ENCODE measurements around the gene PRSS36.

The PRSS36 gene

GRCh38 chr16:31190818-31191444, 41.1 kb upstream of the PRSS36 start:
- H3K27ac ChIP-seq (ENCODE audit: low read length): no peak overlapping the region
- H3K4me3 ChIP-seq (ENCODE audit: low read length): no peak overlapping the region
- H3K36me3 ChIP-seq (ENCODE audit: control insufficient read depth, insufficient read depth, low read length): peaks cover 73% of the 10 kb centered on the region
- no peak for DNase-seq (ENCODE audit: low read depth, low spot score)
- WGBS (ENCODE audit: insufficient coverage, insufficient read length): no CpG with 5 or more reads among the region's 17 CpGs
- H3K4me1 ChIP-seq (ENCODE audit: control insufficient read depth, insufficient read depth, low read length): no peaks in the 10 kb centered on the region
- H3K9me3 ChIP-seq (ENCODE audit: control insufficient read depth, insufficient read depth, low read length): no peaks in the 10 kb centered on the region
- H3K27me3 ChIP-seq (ENCODE audit: control insufficient read depth, insufficient read depth, low read length): no peaks in the 10 kb centered on the region

- no peak overlapping the region for H3K4me3 ChIP-seq (ENCODE audit: low read length)
- H3K4me1 ChIP-seq (ENCODE audit: control insufficient read depth, insufficient read depth, low read length): no peaks in the 10 kb centered on the region
- no peak for DNase-seq (ENCODE audit: low read depth, low spot score)
- WGBS (ENCODE audit: insufficient coverage, insufficient read length): no CpG with 5 or more reads among the region's 12 CpGs
- no peak overlapping the region for H3K27ac ChIP-seq (ENCODE audit: low read length)
- H3K36me3 ChIP-seq (ENCODE audit: control insufficient read depth, insufficient read depth, low read length): peaks cover 81% of the 10 kb centered on the region
- H3K9me3 ChIP-seq (ENCODE audit: control insufficient read depth, insufficient read depth, low read length): no peaks in the 10 kb centered on the region
- H3K27me3 ChIP-seq (ENCODE audit: control insufficient read depth, insufficient read depth, low read length): no peaks in the 10 kb centered on the region
Observed at GRCh38 chr16:31190061-31190460, 40.2 kb upstream of the PRSS36 start.

GRCh38 chr16:31189412-31189778, 39.5 kb upstream of the PRSS36 start:
- H3K9me3 ChIP-seq (ENCODE audit: control insufficient read depth, insufficient read depth, low read length): no peaks in the 10 kb centered on the region
- no peaks in the 10 kb centered on the region for H3K27me3 ChIP-seq (ENCODE audit: control insufficient read depth, insufficient read depth, low read length)
- peaks cover 82% of the 10 kb centered on the region for H3K36me3 ChIP-seq (ENCODE audit: control insufficient read depth, insufficient read depth, low read length)
- WGBS (ENCODE audit: insufficient coverage, insufficient read length): no CpG with 5 or more reads among the region's 2 CpGs
- H3K4me1 ChIP-seq (ENCODE audit: control insufficient read depth, insufficient read depth, low read length): no peaks in the 10 kb centered on the region
- H3K27ac ChIP-seq (ENCODE audit: low read length): no peak overlapping the region
- H3K4me3 ChIP-seq (ENCODE audit: low read length): no peak overlapping the region
- no peak for DNase-seq (ENCODE audit: low read depth, low spot score)

GRCh38 chr16:31188450-31189411, 38.9 kb upstream of the PRSS36 start:
- H3K27ac ChIP-seq (ENCODE audit: low read length): no peak overlapping the region
- no peaks in the 10 kb centered on the region for H3K27me3 ChIP-seq (ENCODE audit: control insufficient read depth, insufficient read depth, low read length)
- no peaks in the 10 kb centered on the region for H3K9me3 ChIP-seq (ENCODE audit: control insufficient read depth, insufficient read depth, low read length)
- H3K4me1 ChIP-seq (ENCODE audit: control insufficient read depth, insufficient read depth, low read length): no peaks in the 10 kb centered on the region
- peaks cover 84% of the 10 kb centered on the region for H3K36me3 ChIP-seq (ENCODE audit: control insufficient read depth, insufficient read depth, low read length)
- H3K4me3 ChIP-seq (ENCODE audit: low read length): no peak overlapping the region
- DNase-seq (ENCODE audit: low read depth, low spot score): no peak
- 100% methylated on average over 1 of the region's 3 CpGs for WGBS (ENCODE audit: insufficient coverage, insufficient read length)

- no peak for DNase-seq (ENCODE audit: low read depth, low spot score)
- no peaks in the 10 kb centered on the region for H3K27me3 ChIP-seq (ENCODE audit: control insufficient read depth, insufficient read depth, low read length)
- no peak overlapping the region for H3K27ac ChIP-seq (ENCODE audit: low read length)
- no peak overlapping the region for H3K4me3 ChIP-seq (ENCODE audit: low read length)
- H3K9me3 ChIP-seq (ENCODE audit: control insufficient read depth, insufficient read depth, low read length): no peaks in the 10 kb centered on the region
- no CpG with 5 or more reads among the region's 8 CpGs for WGBS (ENCODE audit: insufficient coverage, insufficient read length)
- H3K36me3 ChIP-seq (ENCODE audit: control insufficient read depth, insufficient read depth, low read length): peaks cover 84% of the 10 kb centered on the region
- no peaks in the 10 kb centered on the region for H3K4me1 ChIP-seq (ENCODE audit: control insufficient read depth, insufficient read depth, low read length)
Observed at GRCh38 chr16:31187808-31188189, 37.9 kb upstream of the PRSS36 start.

GRCh38 chr16:31186930-31187807, 37.3 kb upstream of the PRSS36 start:
- Histone ChIP-seq H3K9me3 (ENCODE audit: control insufficient read depth, insufficient read depth, low read length) (no peaks in the 10 kb centered on the region), H3K4me1 (ENCODE audit: control insufficient read depth, insufficient read depth, low read length) (no peaks in the 10 kb centered on the region), H3K27me3 (ENCODE audit: control insufficient read depth, insufficient read depth, low read length) (no peaks in the 10 kb centered on the region), H3K36me3 (ENCODE audit: control insufficient read depth, insufficient read depth, low read length) (peaks cover 85% of the 10 kb centered on the region), H3K27ac (ENCODE audit: low read length) (no peak overlapping the region), H3K4me3 (ENCODE audit: low read length) (no peak overlapping the region)
- no CpG with 5 or more reads among the region's 10 CpGs for WGBS (ENCODE audit: insufficient coverage, insufficient read length)
- no peak for DNase-seq (ENCODE audit: low read depth, low spot score)

- no peaks in the 10 kb centered on the region for H3K9me3 ChIP-seq (ENCODE audit: control insufficient read depth, insufficient read depth, low read length)
- no peak overlapping the region for H3K4me3 ChIP-seq (ENCODE audit: low read length)
- H3K36me3 ChIP-seq (ENCODE audit: control insufficient read depth, insufficient read depth, low read length): peaks cover 75% of the 10 kb centered on the region
- no peak overlapping the region for H3K27ac ChIP-seq (ENCODE audit: low read length)
- DNase-seq (ENCODE audit: low read depth, low spot score): no peak
- no CpG with 5 or more reads among the region's 7 CpGs for WGBS (ENCODE audit: insufficient coverage, insufficient read length)
- no peaks in the 10 kb centered on the region for H3K4me1 ChIP-seq (ENCODE audit: control insufficient read depth, insufficient read depth, low read length)
- H3K27me3 ChIP-seq (ENCODE audit: control insufficient read depth, insufficient read depth, low read length): no peaks in the 10 kb centered on the region
Observed at GRCh38 chr16:31186176-31186575, 36.3 kb upstream of the PRSS36 start.

- no CpG with 5 or more reads among the region's 5 CpGs for WGBS (ENCODE audit: insufficient coverage, insufficient read length)
- Histone ChIP-seq H3K4me3 (ENCODE audit: low read length) (no peak overlapping the region), H3K27me3 (ENCODE audit: control insufficient read depth, insufficient read depth, low read length) (no peaks in the 10 kb centered on the region), H3K27ac (ENCODE audit: low read length) (no peak overlapping the region), H3K4me1 (ENCODE audit: control insufficient read depth, insufficient read depth, low read length) (no peaks in the 10 kb centered on the region), H3K9me3 (ENCODE audit: control insufficient read depth, insufficient read depth, low read length) (no peaks in the 10 kb centered on the region), H3K36me3 (ENCODE audit: control insufficient read depth, insufficient read depth, low read length) (peaks cover 68% of the 10 kb centered on the region)
- DNase-seq (ENCODE audit: low read depth, low spot score): no peak
Observed at GRCh38 chr16:31185339-31185738, 35.5 kb upstream of the PRSS36 start.

GRCh38 chr16:31184888-31185287, 35.0 kb upstream of the PRSS36 start:
- no peak for DNase-seq (ENCODE audit: low read depth, low spot score)
- WGBS (ENCODE audit: insufficient coverage, insufficient read length): no CpG with 5 or more reads among the region's 14 CpGs
- H3K36me3 ChIP-seq (ENCODE audit: control insufficient read depth, insufficient read depth, low read length): peaks cover 63% of the 10 kb centered on the region

More at GRCh38 chr16:31184888-31185287, 35.0 kb upstream of the PRSS36 start:
- Histone ChIP-seq H3K4me1 (ENCODE audit: control insufficient read depth, insufficient read depth, low read length) (no peaks in the 10 kb centered on the region), H3K9me3 (ENCODE audit: control insufficient read depth, insufficient read depth, low read length) (no peaks in the 10 kb centered on the region), H3K4me3 (ENCODE audit: low read length) (no peak overlapping the region), H3K27ac (ENCODE audit: low read length) (no peak overlapping the region), H3K27me3 (ENCODE audit: control insufficient read depth, insufficient read depth, low read length) (no peaks in the 10 kb centered on the region)

Data from iPS DF 6.9 (cell line).